ENCODE data around the gene CSNK1E.
A peak's percentile ranks its signal among the peaks of the same experiment; 100 is the strongest.

The CSNK1E gene

DNA sequence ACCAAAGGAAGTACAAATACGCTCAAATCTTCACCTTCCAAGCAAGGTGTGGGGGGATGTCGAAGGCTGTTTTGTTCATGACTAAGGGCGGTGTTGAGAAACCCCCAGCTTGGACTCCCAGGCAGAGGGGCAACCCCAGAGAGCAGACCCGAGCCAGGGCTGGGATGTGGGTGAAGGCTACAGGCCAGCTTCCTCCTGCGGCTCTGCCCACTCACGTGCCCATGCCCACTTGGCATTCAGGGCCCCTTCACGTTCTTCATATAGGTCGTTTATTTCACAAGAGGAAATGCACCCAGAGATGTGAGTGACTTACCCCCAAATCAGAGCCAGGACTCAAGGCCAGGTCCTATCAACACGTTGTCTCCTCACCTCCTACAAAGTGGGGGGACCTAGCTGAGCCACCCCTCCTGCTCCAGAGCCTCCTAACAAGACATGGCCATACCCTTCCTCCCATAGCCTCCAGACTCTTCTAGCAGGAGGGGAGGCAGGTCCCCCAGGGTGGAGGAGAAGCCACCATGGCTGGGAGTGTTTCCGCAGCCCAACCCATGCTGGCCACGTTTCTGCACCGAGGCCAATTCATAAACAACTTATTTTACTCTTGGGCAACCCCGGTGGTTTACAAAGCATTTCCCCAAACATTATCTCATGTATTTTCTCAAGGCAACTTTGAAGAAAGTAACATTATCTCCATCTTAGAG is 66.4 kb downstream of the CSNK1E start:
- H3K9ac ChIP-seq (ENCODE audit: low read length): no peak overlapping the region
- no peaks in the 10 kb centered on the region for H3K4me1 ChIP-seq (ENCODE audit: control insufficient read depth, low read depth, low read length)
- no peak overlapping the region for H3K27ac ChIP-seq (ENCODE audit: low read length)
- H3K4me3 ChIP-seq (ENCODE audit: low read length): no peak overlapping the region
- no peaks in the 10 kb centered on the region for H3K27me3 ChIP-seq (ENCODE audit: control insufficient read depth, insufficient read depth, low read length)
- no peaks in the 10 kb centered on the region for H3K9me3 ChIP-seq (ENCODE audit: control insufficient read depth, low read depth, low read length)
- peaks cover 13% of the 10 kb centered on the region for H3K36me3 ChIP-seq (ENCODE audit: control insufficient read depth, low read depth, low read length)

DNA sequence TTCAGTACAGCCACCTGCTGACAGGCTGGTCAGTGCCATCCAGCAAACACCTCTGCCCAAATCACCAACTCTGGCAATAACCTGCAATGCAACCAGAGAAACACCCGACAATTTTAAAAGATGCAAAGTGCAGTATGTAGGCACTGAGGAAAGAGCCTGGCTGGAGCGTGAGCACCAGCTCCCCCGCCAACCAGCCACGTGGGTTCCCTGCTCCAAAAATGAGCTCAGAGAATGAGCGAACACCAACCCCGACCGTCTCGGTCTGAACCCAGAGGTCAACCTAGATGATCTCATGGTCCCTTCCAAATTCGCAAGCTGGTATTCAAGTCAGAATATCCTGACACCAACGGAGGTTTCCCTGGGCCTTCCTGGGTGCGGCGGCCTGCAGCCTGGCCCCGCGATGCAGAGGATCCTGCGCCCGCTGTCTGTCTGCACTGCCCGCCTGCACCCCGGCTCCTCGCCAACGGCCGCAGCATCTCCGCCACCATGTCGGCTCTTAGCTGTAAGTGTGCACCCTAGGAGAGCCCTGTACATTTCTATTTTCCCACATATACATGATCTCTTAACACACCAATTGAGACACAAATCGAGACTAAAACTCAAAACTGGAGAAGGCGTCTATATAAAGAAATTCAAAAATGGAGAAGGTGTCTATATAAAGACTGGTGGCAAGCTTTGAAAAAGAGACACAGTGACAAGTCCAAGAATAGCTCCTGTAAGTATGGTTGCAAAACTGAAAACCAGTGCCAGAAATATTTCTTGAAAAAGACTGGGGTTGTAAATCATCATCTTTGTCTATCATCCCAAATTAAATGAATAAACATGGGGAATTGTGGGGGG is 67.2 kb downstream of the CSNK1E start:
- Histone ChIP-seq H3K27ac (ENCODE audit: low read length) (no peak overlapping the region), H3K9me3 (ENCODE audit: control insufficient read depth, low read depth, low read length) (no peaks in the 10 kb centered on the region), H3K9ac (ENCODE audit: low read length) (no peak overlapping the region), H3K36me3 (ENCODE audit: control insufficient read depth, low read depth, low read length) (peaks cover 13% of the 10 kb centered on the region), H3K4me3 (ENCODE audit: low read length) (no peak overlapping the region), H3K4me1 (ENCODE audit: control insufficient read depth, low read depth, low read length) (no peaks in the 10 kb centered on the region), H3K27me3 (ENCODE audit: control insufficient read depth, insufficient read depth, low read length) (no peaks in the 10 kb centered on the region)

GRCh38 chr22:38249301-38249700 is 67.9 kb downstream of the CSNK1E start:
- Histone ChIP-seq H3K4me1 (ENCODE audit: control insufficient read depth, low read depth, low read length) (no peaks in the 10 kb centered on the region), H3K36me3 (ENCODE audit: control insufficient read depth, low read depth, low read length) (peaks cover 13% of the 10 kb centered on the region), H3K27ac (ENCODE audit: low read length) (no peak overlapping the region), H3K9ac (ENCODE audit: low read length) (no peak overlapping the region), H3K4me3 (ENCODE audit: low read length) (no peak overlapping the region), H3K9me3 (ENCODE audit: control insufficient read depth, low read depth, low read length) (no peaks in the 10 kb centered on the region), H3K27me3 (ENCODE audit: control insufficient read depth, insufficient read depth, low read length) (no peaks in the 10 kb centered on the region)

DNA sequence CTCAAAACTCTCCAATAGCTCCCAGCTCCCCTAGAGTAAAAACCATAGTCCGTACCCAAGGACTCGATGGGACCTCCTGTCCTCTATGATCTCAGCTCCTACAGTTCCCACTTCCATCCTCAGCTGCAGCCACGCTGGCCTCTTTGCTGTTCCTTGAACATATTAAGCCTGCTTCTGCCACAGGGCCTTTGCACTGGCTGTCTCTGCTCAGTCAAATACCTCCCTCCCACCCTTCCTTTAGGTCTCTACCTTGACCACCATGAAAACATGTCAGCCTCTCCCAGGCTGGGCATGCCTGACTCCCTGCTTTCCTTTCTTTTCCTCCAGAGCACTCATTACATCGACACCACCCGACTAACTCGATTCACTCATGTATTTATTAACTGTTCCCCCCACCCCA is 69.0 kb downstream of the CSNK1E start:
- Histone ChIP-seq H3K36me3 (ENCODE audit: control insufficient read depth, low read depth, low read length) (peaks cover 18% of the 10 kb centered on the region), H3K4me1 (ENCODE audit: control insufficient read depth, low read depth, low read length) (no peaks in the 10 kb centered on the region), H3K27ac (ENCODE audit: low read length) (no peak overlapping the region)

GRCh38 chr22:38247713-38248112 is 69.5 kb downstream of the CSNK1E start:
- H3K9ac ChIP-seq (ENCODE audit: low read length): no peak overlapping the region
- H3K36me3 ChIP-seq (ENCODE audit: control insufficient read depth, low read depth, low read length): peaks cover 18% of the 10 kb centered on the region
- H3K4me3 ChIP-seq (ENCODE audit: low read length): no peak overlapping the region
- no peaks in the 10 kb centered on the region for H3K9me3 ChIP-seq (ENCODE audit: control insufficient read depth, low read depth, low read length)
- no peaks in the 10 kb centered on the region for H3K27me3 ChIP-seq (ENCODE audit: control insufficient read depth, insufficient read depth, low read length)
- H3K4me1 ChIP-seq (ENCODE audit: control insufficient read depth, low read depth, low read length): no peaks in the 10 kb centered on the region
- H3K27ac ChIP-seq (ENCODE audit: low read length): no peak overlapping the region

More for the DNA sequence above, 69.0 kb downstream of the CSNK1E start:
- H3K4me3 ChIP-seq (ENCODE audit: low read length): no peak overlapping the region
- no peaks in the 10 kb centered on the region for H3K9me3 ChIP-seq (ENCODE audit: control insufficient read depth, low read depth, low read length)
- no peaks in the 10 kb centered on the region for H3K27me3 ChIP-seq (ENCODE audit: control insufficient read depth, insufficient read depth, low read length)
- no peak overlapping the region for H3K9ac ChIP-seq (ENCODE audit: low read length)

GRCh38 chr22:38246692-38247091 is 70.5 kb downstream of the CSNK1E start:
- peaks cover 18% of the 10 kb centered on the region for H3K36me3 ChIP-seq (ENCODE audit: control insufficient read depth, low read depth, low read length)
- no peak overlapping the region for H3K9ac ChIP-seq (ENCODE audit: low read length)
- no peak overlapping the region for H3K4me3 ChIP-seq (ENCODE audit: low read length)
- no peaks in the 10 kb centered on the region for H3K9me3 ChIP-seq (ENCODE audit: control insufficient read depth, low read depth, low read length)
- H3K4me1 ChIP-seq (ENCODE audit: control insufficient read depth, low read depth, low read length): no peaks in the 10 kb centered on the region
- H3K27ac ChIP-seq (ENCODE audit: low read length): no peak overlapping the region
- H3K27me3 ChIP-seq (ENCODE audit: control insufficient read depth, insufficient read depth, low read length): no peaks in the 10 kb centered on the region

- peaks cover 18% of the 10 kb centered on the region for H3K36me3 ChIP-seq (ENCODE audit: control insufficient read depth, low read depth, low read length)
- H3K9ac ChIP-seq (ENCODE audit: low read length): no peak overlapping the region
- no peak overlapping the region for H3K27ac ChIP-seq (ENCODE audit: low read length)
- H3K4me3 ChIP-seq (ENCODE audit: low read length): no peak overlapping the region
- H3K9me3 ChIP-seq (ENCODE audit: control insufficient read depth, low read depth, low read length): no peaks in the 10 kb centered on the region
- no peaks in the 10 kb centered on the region for H3K4me1 ChIP-seq (ENCODE audit: control insufficient read depth, low read depth, low read length)
- H3K27me3 ChIP-seq (ENCODE audit: control insufficient read depth, insufficient read depth, low read length): no peaks in the 10 kb centered on the region
Measured at GRCh38 chr22:38246046-38246658, 71.1 kb downstream of the CSNK1E start.

GRCh38 chr22:38244106-38244505 is 73.1 kb downstream of the CSNK1E start:
- Histone ChIP-seq H3K27ac (ENCODE audit: low read length) (no peak overlapping the region), H3K36me3 (ENCODE audit: control insufficient read depth, low read depth, low read length) (peaks cover 18% of the 10 kb centered on the region), H3K9me3 (ENCODE audit: control insufficient read depth, low read depth, low read length) (no peaks in the 10 kb centered on the region), H3K4me1 (ENCODE audit: control insufficient read depth, low read depth, low read length) (peaks cover 14% of the 10 kb centered on the region), H3K4me3 (ENCODE audit: low read length) (no peak overlapping the region), H3K27me3 (ENCODE audit: control insufficient read depth, insufficient read depth, low read length) (no peaks in the 10 kb centered on the region), H3K9ac (ENCODE audit: low read length) (no peak overlapping the region)

DNA sequence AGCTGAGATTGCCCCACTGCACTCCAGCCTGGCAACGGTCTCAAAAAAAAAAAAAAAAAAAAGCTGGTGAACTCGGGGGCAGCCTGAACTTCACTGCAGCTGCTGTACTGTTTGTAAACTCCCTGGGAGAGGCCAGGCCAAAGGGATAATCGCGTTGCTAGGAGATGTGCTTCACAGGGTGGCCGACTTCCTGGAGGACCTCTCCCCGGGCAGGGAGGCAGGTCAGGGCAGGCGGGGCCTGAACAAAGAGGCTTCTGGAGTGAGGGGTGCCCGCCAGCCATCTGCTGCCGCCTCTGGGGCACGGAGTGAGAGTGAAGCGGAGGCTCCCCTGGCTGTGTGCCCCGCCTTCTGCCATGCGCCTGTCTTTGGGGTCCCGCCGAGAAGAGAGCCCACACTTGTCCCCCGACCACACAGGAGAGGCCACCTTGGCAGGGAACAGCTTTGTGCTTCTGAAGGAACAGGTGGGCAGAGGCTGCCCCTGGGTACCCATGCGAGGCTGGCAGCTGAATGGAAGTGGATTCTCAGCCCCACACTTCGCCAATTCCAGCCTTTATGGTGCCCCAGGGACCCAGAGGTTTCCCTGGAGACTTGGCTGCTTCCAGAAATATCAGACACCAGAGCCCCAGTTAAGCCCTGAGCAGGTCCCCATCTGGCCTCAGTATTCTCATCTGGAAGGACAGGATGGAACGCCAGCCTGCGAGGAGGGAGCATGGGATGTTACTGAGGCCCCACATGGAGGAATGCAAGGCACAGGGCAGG is 74.0 kb downstream of the CSNK1E start:
- no peak overlapping the region for H3K4me3 ChIP-seq (ENCODE audit: low read length)

GRCh38 chr22:38240734-38241252 is 76.4 kb downstream of the CSNK1E start:
- no peak overlapping the region for H3K4me3 ChIP-seq (ENCODE audit: low read length)
- peak overlapping the region; percentile 61 for H3K9ac ChIP-seq (ENCODE audit: low read length)
- peaks cover 14% of the 10 kb centered on the region for H3K4me1 ChIP-seq (ENCODE audit: control insufficient read depth, low read depth, low read length)
- no peaks in the 10 kb centered on the region for H3K27me3 ChIP-seq (ENCODE audit: control insufficient read depth, insufficient read depth, low read length)
- H3K36me3 ChIP-seq (ENCODE audit: control insufficient read depth, low read depth, low read length): peaks cover 9% of the 10 kb centered on the region
- no peaks in the 10 kb centered on the region for H3K9me3 ChIP-seq (ENCODE audit: control insufficient read depth, low read depth, low read length)
- H3K27ac ChIP-seq (ENCODE audit: low read length): peak overlapping the region; percentile 89

More for the DNA sequence above, 74.0 kb downstream of the CSNK1E start:
- Histone ChIP-seq H3K27ac (ENCODE audit: low read length) (no peak overlapping the region), H3K9ac (ENCODE audit: low read length) (no peak overlapping the region), H3K27me3 (ENCODE audit: control insufficient read depth, insufficient read depth, low read length) (no peaks in the 10 kb centered on the region), H3K36me3 (ENCODE audit: control insufficient read depth, low read depth, low read length) (peaks cover 18% of the 10 kb centered on the region), H3K9me3 (ENCODE audit: control insufficient read depth, low read depth, low read length) (no peaks in the 10 kb centered on the region), H3K4me1 (ENCODE audit: control insufficient read depth, low read depth, low read length) (peaks cover 14% of the 10 kb centered on the region)
